Hepatic stellate cell (primary cell): ENCODE results near the gene PPTC7.
"Not testable (repeated sequence)": the region's sequence is repeated elsewhere in the genome, so short reads cannot be mapped to it uniquely, and the experiment has no call there.

Experiments
- DNase-seq: peaks from one replicate; pipeline ENCODE4 v3.0.0; 2011; ENCODE audit warnings: low spot score

The PPTC7 gene

GRCh38 chr12:110583137-110584059, at the start of gene PPTC7:
Gene PPTC7, minus strand, starts transcription at chr12:110583318. Its CDS starts 287 bp downstream, at chr12:110583031.
- DNase-seq: peak; percentile 92

- DNase-seq: no peak
Observed at GRCh38 chr12:110627500-110628195, 44.5 kb upstream of the PPTC7 start.

- DNase-seq: no peak
Observed at GRCh38 chr12:110622582-110622981, 39.5 kb upstream of the PPTC7 start.

- DNase-seq: no peak
Observed at GRCh38 chr12:110619534-110619953, 36.4 kb upstream of the PPTC7 start.

GRCh38 chr12:110616471-110617115, 33.5 kb upstream of the PPTC7 start:
- no peak for DNase-seq

- DNase-seq: no peak
Observed at GRCh38 chr12:110615171-110615570, 32.1 kb upstream of the PPTC7 start.

- peak; percentile 97 for DNase-seq
Observed at GRCh38 chr12:110613771-110614684, 30.9 kb upstream of the PPTC7 start, which contains the start of gene TCTN1. Gene TCTN1, plus strand, starts transcription at chr12:110614129. Its CDS starts 54 bp downstream, at chr12:110614183.

GRCh38 chr12:110613071-110613770, 30.1 kb upstream of the PPTC7 start:
- DNase-seq: no peak

- DNase-seq: no peak
Observed at GRCh38 chr12:110606253-110606611, 23.1 kb upstream of the PPTC7 start.

GRCh38 chr12:110602085-110602814, 19.1 kb upstream of the PPTC7 start:
- DNase-seq: peak; percentile 64

GRCh38 chr12:110600254-110600653, 17.1 kb upstream of the PPTC7 start:
- peak; percentile 33 for DNase-seq

GRCh38 chr12:110599334-110599733, 16.2 kb upstream of the PPTC7 start:
- DNase-seq: no peak

- no peak for DNase-seq
Observed at GRCh38 chr12:110597885-110598284, 14.8 kb upstream of the PPTC7 start.

- not testable (repeated sequence) for DNase-seq
Observed at GRCh38 chr12:110592919-110593318, 9.8 kb upstream of the PPTC7 start.

- DNase-seq: no peak
Observed at GRCh38 chr12:110592078-110592477, 9.0 kb upstream of the PPTC7 start.

- DNase-seq: no peak
Observed at GRCh38 chr12:110591451-110592051, 8.4 kb upstream of the PPTC7 start.

GRCh38 chr12:110590806-110591326, 7.7 kb upstream of the PPTC7 start:
- peak; percentile 26 for DNase-seq

- DNase-seq: no peak
Observed at GRCh38 chr12:110590059-110590458, 6.9 kb upstream of the PPTC7 start.

- DNase-seq: not testable (repeated sequence)
Observed at GRCh38 chr12:110587102-110587501, 4.0 kb upstream of the PPTC7 start.
